Measurements from ENCODE around the gene DHRS7C. TPM values are rescaled to one million over a fixed set of nuclear protein-coding genes. Genes with fewer than 3 reads are reported as not detected.

The DHRS7C gene
- total RNA-seq, 1 donor from 2014 or later = not detected

- no peak for TF ChIP-seq EZH2 (IDR thresholded peaks at IDR 0.05)
- peak; percentile 40 for TF ChIP-seq CTCF (IDR thresholded peaks at IDR 0.05)
- TF ChIP-seq EZH2phosphoT487 (IDR thresholded peaks at IDR 0.05) = no peak
- DNase-seq (ENCODE audit: low spot score) = no peak
- H3K4me3 ChIP-seq = no peak overlapping the region
- no peak overlapping the region for H3K27ac ChIP-seq
- peaks cover 2% of the 10 kb centered on the region for H3K27me3 Mint-ChIP-seq (ENCODE audit: insufficient read depth, low read depth)
- H2AFZ ChIP-seq (replicated peaks) = no peak overlapping the region
- H3K9me3 ChIP-seq (ENCODE audit: low read depth) = no peaks in the 10 kb centered on the region
- no peaks in the 10 kb centered on the region for H3K9me3 Mint-ChIP-seq
- no peaks in the 10 kb centered on the region for H3K4me1 Mint-ChIP-seq
- H3K4me3 Mint-ChIP-seq = no peak overlapping the region
- no peaks in the 10 kb centered on the region for H3K27me3 ChIP-seq
- no peaks in the 10 kb centered on the region for H3K36me3 Mint-ChIP-seq
- H3K4me1 ChIP-seq = peaks cover 3% of the 10 kb centered on the region
- H3K9ac ChIP-seq = no peak overlapping the region
- H3K27ac Mint-ChIP-seq = no peak overlapping the region
- no peaks in the 10 kb centered on the region for H3K79me2 ChIP-seq (ENCODE audit: low read depth)
- H3K36me3 ChIP-seq = no peaks in the 10 kb centered on the region
- H3F3A ChIP-seq (ENCODE audit: low read depth) = no peaks in the 10 kb centered on the region
- no peaks in the 10 kb centered on the region for H4K20me1 ChIP-seq (ENCODE audit: low read depth)
- H3K4me2 ChIP-seq = no peak overlapping the region
Measured at GRCh38 chr17:9824094-9824493, 32.7 kb upstream of the DHRS7C start.

GRCh38 chr17:9821921-9822320 lies 30.5 kb upstream of the DHRS7C start, which contains the start of gene GSG1L2:
Gene GSG1L2 (minus strand): TSS chr17:9822079. CDS start chr17:9822071, 8 bp downstream.
- no peaks in the 10 kb centered on the region for H3K27me3 ChIP-seq
- no peaks in the 10 kb centered on the region for H3K36me3 ChIP-seq
- no peak within 1 kb of the TSS for H3K27ac ChIP-seq
- Mint-ChIP-seq H3K4me1 (no peaks in the 10 kb centered on the region), H3K27ac (no peak within 1 kb of the TSS), H3K4me3 (no peak within 1 kb of the TSS), H3K36me3 (no peaks in the 10 kb centered on the region), H3K9me3 (no peaks in the 10 kb centered on the region), H3K27me3 (ENCODE audit: insufficient read depth, low read depth) (no peaks in the 10 kb centered on the region)
- no peak within 1 kb of the TSS for H3K4me3 ChIP-seq
- no peak for DNase-seq (ENCODE audit: low spot score)
- no peaks in the 10 kb centered on the region for H3K9me3 ChIP-seq (ENCODE audit: low read depth)
- peak within 1 kb of the TSS; percentile 63 for H2AFZ ChIP-seq (replicated peaks)
- H3K79me2 ChIP-seq (ENCODE audit: low read depth) = no peaks in the 10 kb centered on the region
- no peak within 1 kb of the TSS for H3K4me2 ChIP-seq
- H3K9ac ChIP-seq = no peak within 1 kb of the TSS
- no peaks in the 10 kb centered on the region for H4K20me1 ChIP-seq (ENCODE audit: low read depth)
- TF ChIP-seq EZH2phosphoT487 (IDR thresholded peaks at IDR 0.05) (no peak), EZH2 (IDR thresholded peaks at IDR 0.05) (no peak), CTCF (IDR thresholded peaks at IDR 0.05) (no peak)
- no peaks in the 10 kb centered on the region for H3F3A ChIP-seq (ENCODE audit: low read depth)
- peaks cover 3% of the 10 kb centered on the region for H3K4me1 ChIP-seq

GRCh38 chr17:9820448-9820847 lies 29.1 kb upstream of the DHRS7C start:
- Histone ChIP-seq H3K27me3 (no peaks in the 10 kb centered on the region), H4K20me1 (ENCODE audit: low read depth) (no peaks in the 10 kb centered on the region), H3K9me3 (ENCODE audit: low read depth) (no peaks in the 10 kb centered on the region), H3K79me2 (ENCODE audit: low read depth) (no peaks in the 10 kb centered on the region), H3F3A (ENCODE audit: low read depth) (no peaks in the 10 kb centered on the region), H3K4me3 (no peak overlapping the region), H3K9ac (no peak overlapping the region), H3K4me2 (no peak overlapping the region), H2AFZ (replicated peaks) (peak overlapping the region; percentile 63), H3K36me3 (no peaks in the 10 kb centered on the region), H3K27ac (no peak overlapping the region), H3K4me1 (peaks cover 3% of the 10 kb centered on the region)
- H3K27me3 Mint-ChIP-seq (ENCODE audit: insufficient read depth, low read depth) = peaks cover 5% of the 10 kb centered on the region
- no peaks in the 10 kb centered on the region for H3K36me3 Mint-ChIP-seq
- peaks cover 3% of the 10 kb centered on the region for H3K9me3 Mint-ChIP-seq
- H3K4me3 Mint-ChIP-seq = no peak overlapping the region
- DNase-seq (ENCODE audit: low spot score) = no peak
- no peak overlapping the region for H3K27ac Mint-ChIP-seq
- TF ChIP-seq CTCF (IDR thresholded peaks at IDR 0.05) = no peak
- no peak for TF ChIP-seq EZH2phosphoT487 (IDR thresholded peaks at IDR 0.05)
- no peak for TF ChIP-seq EZH2 (IDR thresholded peaks at IDR 0.05)
- peaks cover 6% of the 10 kb centered on the region for H3K4me1 Mint-ChIP-seq
